ENCODE data around the gene NEK6. TPM values are rescaled to one million over a fixed set of nuclear protein-coding genes. Genes with fewer than 3 reads are reported as not detected.

The NEK6 gene
- total and polyA plus RNA-seq, 2 of the 8 experiments (the other 6 are each of a cell fraction or from before 2014, with no cell fraction given), result 17.7 to 19.7 TPM

DNA sequence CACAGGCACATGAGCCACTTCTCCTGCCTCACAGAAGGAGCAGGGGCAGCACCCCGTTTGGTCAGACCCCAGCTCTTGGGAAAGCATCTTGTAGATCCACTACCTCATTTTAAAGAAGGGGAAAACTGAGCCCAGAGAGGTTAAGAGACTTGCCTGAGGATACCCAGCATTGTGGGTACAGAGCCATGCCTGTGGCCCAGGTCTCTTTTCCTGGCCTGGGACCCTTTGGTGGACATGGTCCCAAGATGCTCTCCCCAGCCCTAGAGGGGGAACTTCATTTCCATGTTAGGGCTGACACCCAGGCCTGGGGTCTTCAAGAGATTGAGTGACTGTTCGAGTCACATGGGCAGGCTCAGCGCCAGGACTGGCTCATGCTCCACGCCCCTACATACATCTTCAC, 64.2 kb downstream of the NEK6 start (continued):
- TF ChIP-seq, protein P1, sequence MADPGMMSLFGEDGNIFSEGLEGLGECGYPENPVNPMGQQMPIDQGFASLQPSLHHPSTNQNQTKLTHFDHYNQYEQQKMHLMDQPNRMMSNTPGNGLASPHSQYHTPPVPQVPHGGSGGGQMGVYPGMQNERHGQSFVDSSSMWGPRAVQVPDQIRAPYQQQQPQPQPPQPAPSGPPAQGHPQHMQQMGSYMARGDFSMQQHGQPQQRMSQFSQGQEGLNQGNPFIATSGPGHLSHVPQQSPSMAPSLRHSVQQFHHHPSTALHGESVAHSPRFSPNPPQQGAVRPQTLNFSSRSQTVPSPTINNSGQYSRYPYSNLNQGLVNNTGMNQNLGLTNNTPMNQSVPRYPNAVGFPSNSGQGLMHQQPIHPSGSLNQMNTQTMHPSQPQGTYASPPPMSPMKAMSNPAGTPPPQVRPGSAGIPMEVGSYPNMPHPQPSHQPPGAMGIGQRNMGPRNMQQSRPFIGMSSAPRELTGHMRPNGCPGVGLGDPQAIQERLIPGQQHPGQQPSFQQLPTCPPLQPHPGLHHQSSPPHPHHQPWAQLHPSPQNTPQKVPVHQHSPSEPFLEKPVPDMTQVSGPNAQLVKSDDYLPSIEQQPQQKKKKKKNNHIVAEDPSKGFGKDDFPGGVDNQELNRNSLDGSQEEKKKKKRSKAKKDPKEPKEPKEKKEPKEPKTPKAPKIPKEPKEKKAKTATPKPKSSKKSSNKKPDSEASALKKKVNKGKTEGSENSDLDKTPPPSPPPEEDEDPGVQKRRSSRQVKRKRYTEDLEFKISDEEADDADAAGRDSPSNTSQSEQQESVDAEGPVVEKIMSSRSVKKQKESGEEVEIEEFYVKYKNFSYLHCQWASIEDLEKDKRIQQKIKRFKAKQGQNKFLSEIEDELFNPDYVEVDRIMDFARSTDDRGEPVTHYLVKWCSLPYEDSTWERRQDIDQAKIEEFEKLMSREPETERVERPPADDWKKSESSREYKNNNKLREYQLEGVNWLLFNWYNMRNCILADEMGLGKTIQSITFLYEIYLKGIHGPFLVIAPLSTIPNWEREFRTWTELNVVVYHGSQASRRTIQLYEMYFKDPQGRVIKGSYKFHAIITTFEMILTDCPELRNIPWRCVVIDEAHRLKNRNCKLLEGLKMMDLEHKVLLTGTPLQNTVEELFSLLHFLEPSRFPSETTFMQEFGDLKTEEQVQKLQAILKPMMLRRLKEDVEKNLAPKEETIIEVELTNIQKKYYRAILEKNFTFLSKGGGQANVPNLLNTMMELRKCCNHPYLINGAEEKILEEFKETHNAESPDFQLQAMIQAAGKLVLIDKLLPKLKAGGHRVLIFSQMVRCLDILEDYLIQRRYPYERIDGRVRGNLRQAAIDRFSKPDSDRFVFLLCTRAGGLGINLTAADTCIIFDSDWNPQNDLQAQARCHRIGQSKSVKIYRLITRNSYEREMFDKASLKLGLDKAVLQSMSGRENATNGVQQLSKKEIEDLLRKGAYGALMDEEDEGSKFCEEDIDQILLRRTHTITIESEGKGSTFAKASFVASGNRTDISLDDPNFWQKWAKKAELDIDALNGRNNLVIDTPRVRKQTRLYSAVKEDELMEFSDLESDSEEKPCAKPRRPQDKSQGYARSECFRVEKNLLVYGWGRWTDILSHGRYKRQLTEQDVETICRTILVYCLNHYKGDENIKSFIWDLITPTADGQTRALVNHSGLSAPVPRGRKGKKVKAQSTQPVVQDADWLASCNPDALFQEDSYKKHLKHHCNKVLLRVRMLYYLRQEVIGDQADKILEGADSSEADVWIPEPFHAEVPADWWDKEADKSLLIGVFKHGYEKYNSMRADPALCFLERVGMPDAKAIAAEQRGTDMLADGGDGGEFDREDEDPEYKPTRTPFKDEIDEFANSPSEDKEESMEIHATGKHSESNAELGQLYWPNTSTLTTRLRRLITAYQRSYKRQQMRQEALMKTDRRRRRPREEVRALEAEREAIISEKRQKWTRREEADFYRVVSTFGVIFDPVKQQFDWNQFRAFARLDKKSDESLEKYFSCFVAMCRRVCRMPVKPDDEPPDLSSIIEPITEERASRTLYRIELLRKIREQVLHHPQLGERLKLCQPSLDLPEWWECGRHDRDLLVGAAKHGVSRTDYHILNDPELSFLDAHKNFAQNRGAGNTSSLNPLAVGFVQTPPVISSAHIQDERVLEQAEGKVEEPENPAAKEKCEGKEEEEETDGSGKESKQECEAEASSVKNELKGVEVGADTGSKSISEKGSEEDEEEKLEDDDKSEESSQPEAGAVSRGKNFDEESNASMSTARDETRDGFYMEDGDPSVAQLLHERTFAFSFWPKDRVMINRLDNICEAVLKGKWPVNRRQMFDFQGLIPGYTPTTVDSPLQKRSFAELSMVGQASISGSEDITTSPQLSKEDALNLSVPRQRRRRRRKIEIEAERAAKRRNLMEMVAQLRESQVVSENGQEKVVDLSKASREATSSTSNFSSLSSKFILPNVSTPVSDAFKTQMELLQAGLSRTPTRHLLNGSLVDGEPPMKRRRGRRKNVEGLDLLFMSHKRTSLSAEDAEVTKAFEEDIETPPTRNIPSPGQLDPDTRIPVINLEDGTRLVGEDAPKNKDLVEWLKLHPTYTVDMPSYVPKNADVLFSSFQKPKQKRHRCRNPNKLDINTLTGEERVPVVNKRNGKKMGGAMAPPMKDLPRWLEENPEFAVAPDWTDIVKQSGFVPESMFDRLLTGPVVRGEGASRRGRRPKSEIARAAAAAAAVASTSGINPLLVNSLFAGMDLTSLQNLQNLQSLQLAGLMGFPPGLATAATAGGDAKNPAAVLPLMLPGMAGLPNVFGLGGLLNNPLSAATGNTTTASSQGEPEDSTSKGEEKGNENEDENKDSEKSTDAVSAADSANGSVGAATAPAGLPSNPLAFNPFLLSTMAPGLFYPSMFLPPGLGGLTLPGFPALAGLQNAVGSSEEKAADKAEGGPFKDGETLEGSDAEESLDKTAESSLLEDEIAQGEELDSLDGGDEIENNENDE (IDR thresholded peaks at IDR 0.05; ENCODE audit: insufficient replicate concordance, low read length), result no peak
- TF ChIP-seq CREB1 (IDR thresholded peaks at IDR 0.05) (no peak), SAP30 (IDR thresholded peaks at IDR 0.05; ENCODE audit: insufficient read depth, insufficient replicate concordance, low read length) (no peak), KDM4A (IDR thresholded peaks at IDR 0.05; ENCODE audit: low read depth, low read length, severe bottlenecking) (no peak), SIRT6 (IDR thresholded peaks at IDR 0.05; ENCODE audit: low read length) (no peak), POLR2AphosphoS5 (IDR thresholded peaks at IDR 0.05; ENCODE audit: low read depth, low read length) (no peak), GABPA (IDR thresholded peaks at IDR 0.05; ENCODE audit: borderline replicate concordance, insufficient read depth, low read length) (no peak)

Data from H1 (cell line).